PFSK-1 (cell line): ENCODE results near the gene SDF2L1.

Experiments
- FOXP2 ChIP-seq: optimal IDR thresholded peaks from 2 replicates; pipeline ENCODE3; 2011; ENCODE audit warnings: borderline replicate concordance, control low read depth, inconsistent platforms; ENCODE audit not compliant: insufficient read depth; ENCODE audit errors: extremely low read length, extremely low read depth
- POLR2AphosphoS5 ChIP-seq: IDR thresholded peaks from 2 replicates; pipeline ENCODE4 v1.6.1; 2012; ENCODE audit warnings: low read depth, mild to moderate bottlenecking, control low read depth, low read length, moderate library complexity
- REST ChIP-seq, 2 experiments: IDR thresholded peaks; 2 replicates each; pipeline versions ENCODE4 v1.6.1 to v1.8.0; 2011 to 2012; ENCODE audit warnings: low read depth in 2 of 2, low read length in 2 of 2, control low read depth in 1 of 2, inconsistent platforms in 1 of 2, mild to moderate bottlenecking in 1 of 2, moderate library complexity in 1 of 2; ENCODE audit not compliant: insufficient read depth in 1 of 2
- SIN3A ChIP-seq: IDR thresholded peaks from 2 replicates; pipeline ENCODE4 v1.6.1; 2012; ENCODE audit warnings: mild to moderate bottlenecking, low read length, moderate library complexity, borderline replicate concordance; ENCODE audit not compliant: insufficient read depth
- TAF1 ChIP-seq: IDR thresholded peaks from 2 replicates; pipeline ENCODE4 v1.6.1; 2012; ENCODE audit warnings: low read length, control low read depth, borderline replicate concordance; ENCODE audit not compliant: insufficient read depth

- TF ChIP-seq TAF1 (no peak), REST (IDR thresholded peaks at IDR 0.05; ENCODE audit: insufficient read depth in 1 of 2, low read depth in 2 of 2, low read length in 2 of 2) (no peak), POLR2AphosphoS5 (no peak), SIN3A (no peak), FOXP2 (no peak)
Observed at GRCh38 chr22:21594865-21595452, 47.1 kb upstream of the SDF2L1 start.
